Activated naive CD4-positive, alpha-beta T cell treated with anti-CD3 and anti-CD28 coated beads, Interleukin-2, amount 50 U/mL, for 16 hours (primary cell): ENCODE measurements around the gene TMEM123.

Source experiments
- DNase-seq: peaks from one replicate; pipeline ENCODE4 v3.0.0-alpha.2; 2020

TMEM123 gene

GRCh38 chr11:102470251-102470650 lies 17.7 kb upstream of the TMEM123 start:
- no peak for DNase-seq

GRCh38 chr11:102469196-102469821 lies 16.7 kb upstream of the TMEM123 start:
- no peak for DNase-seq

GRCh38 chr11:102468616-102469195 lies 16.1 kb upstream of the TMEM123 start:
- DNase-seq: no peak

GRCh38 chr11:102467853-102468580 lies 15.5 kb upstream of the TMEM123 start:
- DNase-seq: no peak

- DNase-seq: no peak
Observed at GRCh38 chr11:102467080-102467708, 14.6 kb upstream of the TMEM123 start.

GRCh38 chr11:102465696-102466095 lies 13.1 kb upstream of the TMEM123 start:
- DNase-seq: no peak

- DNase-seq: no peak
Observed at GRCh38 chr11:102464859-102465500, 12.4 kb upstream of the TMEM123 start.

GRCh38 chr11:102464037-102464436 lies 11.5 kb upstream of the TMEM123 start:
- no peak for DNase-seq

- no peak for DNase-seq
Observed at GRCh38 chr11:102462610-102463009, 10.0 kb upstream of the TMEM123 start.

- DNase-seq: no peak
Observed at GRCh38 chr11:102459393-102459792, 6.8 kb upstream of the TMEM123 start.

GRCh38 chr11:102458548-102458947 lies 6.0 kb upstream of the TMEM123 start:
- no peak for DNase-seq

- DNase-seq: no peak
Observed at GRCh38 chr11:102457865-102458264, 5.3 kb upstream of the TMEM123 start.

GRCh38 chr11:102457056-102457677 lies 4.6 kb upstream of the TMEM123 start:
- DNase-seq: no peak

GRCh38 chr11:102456381-102456780 lies 3.8 kb upstream of the TMEM123 start:
- DNase-seq: no peak

- DNase-seq: no peak
Observed at GRCh38 chr11:102453921-102454320, 1.4 kb upstream of the TMEM123 start.

DNA sequence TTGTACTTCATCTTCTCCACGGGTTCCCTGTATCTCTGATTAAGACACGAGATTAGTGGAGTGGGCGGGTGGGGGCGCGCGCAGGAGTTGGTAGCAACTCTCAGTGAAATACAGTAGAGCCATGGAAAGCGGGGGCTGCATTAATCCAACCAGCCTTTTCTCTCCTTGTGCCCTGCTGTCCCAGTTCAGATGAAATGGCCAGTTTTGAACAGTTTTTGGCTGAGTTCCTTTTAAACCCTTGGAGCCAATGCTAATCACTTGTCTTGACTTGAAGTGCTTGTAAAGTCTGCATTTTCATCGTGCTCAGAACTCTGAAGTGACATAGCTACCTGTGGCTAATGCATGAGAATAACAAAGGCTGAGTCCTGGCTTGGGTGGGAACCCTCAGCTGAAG lies 734 bp upstream of the TMEM123 start:
- DNase-seq: peak; percentile 50

DNA sequence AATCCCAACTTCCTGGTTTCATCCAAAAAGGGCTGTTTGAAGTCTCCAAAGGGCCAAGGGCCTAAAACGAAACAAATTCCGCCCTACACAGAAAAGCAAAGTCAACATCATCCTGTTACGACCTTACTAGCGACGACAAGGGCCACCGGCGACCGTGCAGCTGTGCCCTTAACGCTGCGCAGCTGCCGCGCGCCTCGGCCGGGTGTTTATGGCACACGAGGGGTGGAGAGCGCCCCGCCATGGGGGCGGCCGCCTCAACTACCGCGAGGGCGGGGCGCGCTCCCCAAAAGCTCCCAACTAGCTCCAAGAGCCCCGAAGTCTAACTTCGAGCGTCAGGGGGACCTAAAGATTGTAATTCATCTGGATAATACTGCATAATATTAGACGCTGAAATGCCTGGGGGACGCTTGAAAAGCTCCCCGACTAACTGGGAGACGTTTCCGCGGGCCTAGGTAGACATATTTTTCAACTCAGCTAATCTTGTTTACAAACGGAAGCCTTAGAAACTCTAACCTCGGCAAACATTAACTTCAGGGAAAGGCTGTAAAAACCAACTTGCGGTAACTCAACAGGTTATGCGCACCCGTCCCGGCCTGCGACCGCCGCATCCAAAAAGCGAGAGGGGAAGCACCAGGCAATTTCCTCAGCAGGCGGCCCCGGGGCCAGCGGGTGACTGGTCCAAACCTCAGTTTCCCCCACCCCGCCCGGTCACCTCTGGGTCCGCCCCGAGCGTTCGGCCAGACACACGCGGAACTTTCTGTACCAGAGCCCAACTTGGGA lies 694 bp downstream of the TMEM123 start:
- DNase-seq: peak; percentile 78

DNA sequence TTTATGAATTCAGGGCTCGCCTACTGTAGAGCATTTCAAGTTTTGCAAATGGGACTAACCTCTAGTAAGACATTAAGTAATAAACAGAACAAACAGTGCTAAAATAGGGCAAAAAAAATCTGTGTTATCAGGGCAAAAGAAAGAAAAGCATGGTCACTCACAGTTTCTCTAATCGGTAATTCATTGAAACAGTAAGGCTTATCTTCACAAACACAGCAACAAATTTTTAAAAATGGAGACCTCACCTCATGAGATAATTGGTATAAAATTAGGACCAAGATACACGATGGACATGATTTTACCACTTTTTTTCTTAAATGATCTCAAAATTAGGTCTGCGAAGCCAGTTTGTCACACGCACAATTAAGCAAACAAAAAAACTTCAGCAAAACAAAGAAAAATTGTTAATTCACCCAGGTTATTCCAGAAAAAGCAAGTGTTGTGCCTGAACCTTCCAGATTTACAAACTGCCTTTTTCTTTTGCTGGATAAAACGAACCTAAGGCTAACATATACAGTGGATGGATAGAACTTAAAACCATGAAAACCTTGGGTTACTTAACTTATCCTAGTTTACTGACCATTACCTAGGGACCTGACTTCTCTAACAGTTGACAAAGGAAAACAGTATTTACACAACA lies 1.4 kb downstream of the TMEM123 start:
- DNase-seq: no peak

DNA sequence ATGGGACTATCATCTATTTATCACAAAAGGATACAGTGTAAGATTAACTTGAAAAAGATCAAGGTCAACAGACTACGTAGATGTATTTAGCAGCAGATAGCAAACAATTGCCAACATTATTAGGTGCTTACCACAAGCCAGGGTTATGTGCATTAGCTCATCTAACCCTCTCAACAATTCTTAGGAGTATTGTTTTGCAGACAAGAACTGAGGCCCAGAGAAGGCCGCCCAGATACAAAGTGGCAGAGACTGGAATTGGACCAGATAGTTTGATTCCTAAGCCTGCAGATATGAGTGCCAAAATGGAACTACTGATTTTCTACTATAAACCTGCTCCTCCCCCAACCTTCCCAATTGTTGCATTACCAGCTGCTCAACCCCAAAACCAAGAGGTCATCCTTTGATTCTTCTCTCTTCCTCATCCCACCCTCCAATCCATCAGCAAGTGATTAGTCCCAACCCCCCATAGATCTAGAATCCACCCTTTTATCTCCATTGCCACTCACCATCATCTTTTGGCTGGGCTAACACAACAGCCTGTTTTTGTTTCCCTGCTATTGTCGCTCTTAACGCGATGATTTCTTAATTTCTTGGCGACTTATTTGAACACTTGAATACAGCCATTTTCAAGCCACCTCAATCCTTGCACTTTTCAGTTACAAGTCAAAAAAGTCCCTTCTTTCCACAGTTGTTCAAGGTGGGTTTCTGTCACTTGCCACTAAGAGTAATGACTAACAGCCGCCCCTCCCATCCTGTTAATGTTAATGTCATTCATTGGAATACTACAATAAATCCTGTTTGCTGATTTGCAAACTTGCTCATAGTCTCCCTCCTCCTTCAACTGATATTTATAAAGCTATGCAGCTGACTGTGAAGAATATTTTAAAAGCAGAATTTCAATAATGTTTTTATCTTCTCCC lies 2.7 kb downstream of the TMEM123 start:
- no peak for DNase-seq

DNA sequence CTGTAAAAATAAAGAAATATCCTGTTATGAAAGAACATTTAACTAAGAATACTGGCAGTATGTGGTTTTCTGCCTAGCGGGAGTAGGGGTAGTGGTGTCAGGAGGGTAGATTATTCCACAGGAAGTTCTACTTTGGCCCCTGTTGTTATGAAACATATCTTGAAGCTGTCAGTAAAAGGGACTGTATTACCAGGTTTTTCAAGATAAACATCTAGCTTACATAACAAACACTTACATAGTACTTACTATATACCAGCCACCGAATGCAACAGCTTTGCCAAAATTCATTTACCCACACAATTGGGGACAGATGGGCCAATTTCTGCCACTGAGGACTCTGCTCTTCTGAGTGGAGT lies 3.7 kb downstream of the TMEM123 start:
- DNase-seq: no peak
